IMR-90 (cell line): ENCODE data around the gene RGS4. TPM values are rescaled to one million over a fixed set of nuclear protein-coding genes. Genes with fewer than 3 reads are reported as not detected.

Source experiments
- ATAC-seq: fragments of 200-7000 bp; cut with Tn5 transposase; 2 replicates; pipeline ENCODE4 v1.9.1; 2020; ENCODE audit warnings: low read depth, mild to moderate bottlenecking, moderate library complexity
- BruUV-seq: library from RNA; stranded (reverse); fragments of 400-500 nt; replicated peaks from 2 replicates; lab custom pipeline; 2021; lab: Mats Ljungman, UMichigan
- CTCF ChIA-PET: fragments of 300-600 bp; formaldehyde crosslinking; extraction: SDS; loops from one replicate; lab custom pipeline; 2021; ENCODE audit warnings: antibody characterized with exemption; lab: Yijun Ruan, JAX
- POLR2A ChIA-PET: fragments of 300-600 bp; sonication (Branson Sonifier 250); formaldehyde crosslinking; loops from one replicate; lab custom pipeline; 2022; ENCODE audit warnings: antibody characterized with exemption; ENCODE audit not compliant: unreplicated experiment; lab: Charles Lee
- DNase-seq: peaks from one replicate; pipeline ENCODE4 v3.0.0; 2013
- H2AFZ ChIP-seq: replicated peaks from 2 replicates; pipeline ENCODE3; 2013; ENCODE audit warnings: low read length, mild to moderate bottlenecking; ENCODE audit not compliant: poor library complexity
- H2AK5ac ChIP-seq: 2 replicates; pipeline ENCODE4 v1.6.1; 2013; ENCODE audit warnings: low read depth, low read length, inconsistent platforms
- H2AK9ac ChIP-seq: replicated peaks from 2 replicates; pipeline ENCODE3; 2013; ENCODE audit warnings: mild to moderate bottlenecking, low read depth, low read length, moderate library complexity; ENCODE audit not compliant: poor library complexity
- H2BK120ac ChIP-seq: 2 replicates; pipeline ENCODE4 v1.6.1; 2013; ENCODE audit warnings: low read depth, low read length, inconsistent platforms
- H2BK15ac ChIP-seq: 3 replicates; pipeline ENCODE4 v1.6.1; 2013; ENCODE audit warnings: low read depth, low read length, inconsistent platforms
- H2BK20ac ChIP-seq: 2 replicates; pipeline ENCODE4 v1.6.1; 2013; ENCODE audit warnings: low read depth, mild to moderate bottlenecking, inconsistent platforms, low read length, moderate library complexity
- H2BK5ac ChIP-seq: 2 replicates; pipeline ENCODE4 v1.6.1; 2013; ENCODE audit warnings: mild to moderate bottlenecking, low read depth, low read length, inconsistent platforms; ENCODE audit not compliant: poor library complexity, severe bottlenecking
- H3K14ac ChIP-seq: replicated peaks from 2 replicates; pipeline ENCODE4 v1.6.1; 2013; ENCODE audit warnings: low read depth, low read length, inconsistent platforms
- H3K18ac ChIP-seq: 2 replicates; pipeline ENCODE4 v1.6.1; 2013; ENCODE audit warnings: low read depth, low read length, control low read depth
- H3K23ac ChIP-seq: 2 replicates; pipeline ENCODE4 v1.6.1; 2013; ENCODE audit warnings: low read depth, low read length, inconsistent platforms
- H3K27ac ChIP-seq: 2 replicates; pipeline ENCODE4 v1.5.1; 2013; ENCODE audit warnings: mild to moderate bottlenecking, control low read depth, low read length; ENCODE audit not compliant: insufficient read depth
- H3K27me3 ChIP-seq: 2 replicates; pipeline ENCODE4 v1.6.1; 2013; ENCODE audit warnings: low read length; ENCODE audit not compliant: control insufficient read depth, insufficient read depth
- H3K36me3 ChIP-seq: 2 replicates; pipeline ENCODE4 v1.6.1; 2013; ENCODE audit warnings: low read length, mixed read lengths; ENCODE audit not compliant: control insufficient read depth, insufficient read depth
- H3K4ac ChIP-seq: 2 replicates; pipeline ENCODE4 v1.6.1; 2013; ENCODE audit warnings: low read depth, low read length, inconsistent platforms
- H3K4me1 ChIP-seq: 2 replicates; pipeline ENCODE4 v1.6.1; 2013; ENCODE audit warnings: low read length, mixed read lengths; ENCODE audit not compliant: control insufficient read depth, insufficient read depth
- H3K4me2 ChIP-seq: 2 replicates; pipeline ENCODE4 v1.6.1; 2013; ENCODE audit warnings: low read depth, mild to moderate bottlenecking, control low read depth, low read length, moderate library complexity
- H3K4me3 ChIP-seq: 2 replicates; pipeline ENCODE4 v1.5.1; 2013; ENCODE audit warnings: low read depth, mild to moderate bottlenecking, control low read depth, low read length, moderate library complexity; ENCODE audit not compliant: insufficient read depth
- H3K56ac ChIP-seq: 2 replicates; pipeline ENCODE4 v1.6.1; 2013; ENCODE audit warnings: low read length, inconsistent platforms; ENCODE audit not compliant: insufficient read depth; ENCODE audit errors: extremely low read depth
- H3K79me1 ChIP-seq, 2 experiments: 2 replicates each; pipeline ENCODE4 v1.6.1; 2013; ENCODE audit warnings: low read length in 2 of 2, inconsistent platforms in 1 of 2, low read depth in 1 of 2
- H3K9ac ChIP-seq: 2 replicates; pipeline ENCODE4 v1.6.1; 2013; ENCODE audit warnings: low read depth, low read length, control low read depth
- H3K9me1 ChIP-seq: 2 replicates; pipeline ENCODE4 v1.6.1; 2013; ENCODE audit warnings: low read length, inconsistent platforms; ENCODE audit not compliant: insufficient read depth
- H3K9me3 ChIP-seq: 2 replicates; pipeline ENCODE4 v1.6.1; 2013; ENCODE audit warnings: low read length; ENCODE audit not compliant: control insufficient read depth, insufficient read depth
- H4K20me1 ChIP-seq: 2 replicates; pipeline ENCODE4 v1.6.1; 2013; ENCODE audit warnings: low read length, inconsistent platforms; ENCODE audit not compliant: insufficient read depth
- H4K5ac ChIP-seq: 2 replicates; pipeline ENCODE4 v1.6.1; 2013; ENCODE audit warnings: mild to moderate bottlenecking, low read depth, low read length, control low read depth
- H4K8ac ChIP-seq, 2 experiments: 2 replicates each; pipeline ENCODE4 v1.6.1; 2013; ENCODE audit warnings: low read depth in 2 of 2, low read length in 2 of 2, control low read depth in 1 of 2, inconsistent platforms in 1 of 2
- H4K91ac ChIP-seq: 2 replicates; pipeline ENCODE4 v1.6.1; 2013; ENCODE audit warnings: low read depth, low read length, inconsistent platforms; ENCODE audit not compliant: insufficient read depth
- ELK1 ChIP-seq: fragments of 150-350 bp; IDR thresholded peaks from 2 replicates; pipeline ENCODE4 v1.6.1; 2016; ENCODE audit warnings: low read depth, mild to moderate bottlenecking, low read length, moderate library complexity, borderline replicate concordance
- MXI1 ChIP-seq: IDR thresholded peaks from 2 replicates; pipeline ENCODE4 v1.6.1; 2012; ENCODE audit warnings: low read depth, mild to moderate bottlenecking, low read length, moderate library complexity, borderline replicate concordance
- RCOR1 ChIP-seq: IDR thresholded peaks from 2 replicates; pipeline ENCODE4 v1.6.1; 2012; ENCODE audit warnings: mild to moderate bottlenecking, low read length, improper control_type of control experiment; ENCODE audit not compliant: insufficient replicate concordance
- USF2 ChIP-seq: fragments of 150-350 bp; IDR thresholded peaks from 2 replicates; pipeline ENCODE4 v1.6.1; 2017; ENCODE audit warnings: mild to moderate bottlenecking, antibody characterized with exemption, low read length, low read depth
- WGBS, 2 experiments: methylation state at CpG; one replicate each; pipeline versions ENCODE4 v1.1.5 to v1.1.7; 2013; ENCODE audit warnings: missing lambda C conversion rate in 2 of 2; ENCODE audit not compliant: insufficient read length in 1 of 2; ENCODE audit errors: extremely low coverage in 2 of 2; 5-methylcytosine and 5-hydroxymethylcytosine counted together
- dilution Hi-C: fragments of 300-500 bp; cut with HindIII; formaldehyde crosslinking; loops from one replicate; pipeline ENCODE4 v1.14.3; 2018; ENCODE audit warnings: low sequenced_read_pairs; ENCODE audit not compliant: unreplicated experiment
- in situ Hi-C: fragments of 300-500 bp; cut with MboI; formaldehyde crosslinking; loops from 3 replicates; pipeline ENCODE4 v1.14.3; 2019; ENCODE audit warnings: low sequenced_read_pairs, inconsistent platforms, mixed read lengths
- intact Hi-C: fragments of 100-400 bp; cut with micrococcal nuclease; formaldehyde crosslinking; loops from 2 replicates; pipeline ENCODE4 v1.10.0; 2022
- polyA plus RNA-seq, 3 experiments: library from polyadenylated mRNA; depleted of rRNA; stranded (reverse); fragments of >200 nt; gene quantifications; 2 replicates each; pipeline ENCODE4 v1.2.3, GENCODE V29; 2012; ENCODE audit warnings: low replicate concordance in 1 of 3
- total RNA-seq: library from RNA; depleted of rRNA; stranded (reverse); fragments of >200 nt; gene quantifications from 2 replicates; pipeline ENCODE4 v1.2.3, GENCODE V29; 2012

The RGS4 gene
- total and polyA plus RNA-seq, 2 of the 4 experiments (the other 2 are of a cell fraction), result 202 to 538 TPM

GRCh38 chr1:163046071-163046470 lies 23.1 kb upstream of the RGS4 start:
- Histone ChIP-seq H2AK9ac (no peak overlapping the region), H3K9me1 (no peaks in the 10 kb centered on the region), H4K8ac (no peak overlapping the region), H3K9ac (no peak overlapping the region), H3K79me1 (no peaks in the 10 kb centered on the region), H3K4me3 (no peak overlapping the region), H3K14ac (0 out of 2 replicates have a peak overlapping the region, but pooled peaks have one; percentile 35), H3K4ac (no peak overlapping the region), H2AK5ac (no peak overlapping the region), H2BK120ac (no peak overlapping the region; the same call in 1 of the 2 replicates), H2BK15ac (no peak overlapping the region), H3K4me2 (peak overlapping the region; percentile 19; the same call in 1 of the 2 replicates), H3K23ac (no peak overlapping the region), H3K27ac (no peak overlapping the region), H2AFZ (no peak overlapping the region), H3K27me3 (no peaks in the 10 kb centered on the region), H4K5ac (no peak overlapping the region), H3K9me3 (no peaks in the 10 kb centered on the region), H3K56ac (no peak overlapping the region), H3K18ac (no peak overlapping the region), H2BK5ac (no peak overlapping the region), H2BK20ac (no peak overlapping the region), H4K20me1 (no peaks in the 10 kb centered on the region), H3K4me1 (no peaks in the 10 kb centered on the region; the same call in 1 of the 2 replicates), H3K36me3 (no peaks in the 10 kb centered on the region), H4K91ac (no peak overlapping the region)
- no TSS peak for BruUV-seq
- peak; percentile 74 for DNase-seq
- ChIA-PET CTCF (no interaction called here), POLR2A (no interaction called here)
- ATAC-seq, result peak; percentile 80
- dilution Hi-C loops (no loop called here), in situ Hi-C loops (no loop called here), intact Hi-C loops (no loop called here)
- TF ChIP-seq USF2 (0 out of 2 replicates have a peak, but pooled peaks have one; percentile 11), RCOR1 (no peak), ELK1 (no peak), MXI1 (0 out of 2 replicates have a peak, but pooled peaks have one; percentile 32)
- no CpG with 5 or more reads among the region's 1 CpG for WGBS, 2 experiments
